ENCODE results near the gene TST.

TST gene

DNA sequence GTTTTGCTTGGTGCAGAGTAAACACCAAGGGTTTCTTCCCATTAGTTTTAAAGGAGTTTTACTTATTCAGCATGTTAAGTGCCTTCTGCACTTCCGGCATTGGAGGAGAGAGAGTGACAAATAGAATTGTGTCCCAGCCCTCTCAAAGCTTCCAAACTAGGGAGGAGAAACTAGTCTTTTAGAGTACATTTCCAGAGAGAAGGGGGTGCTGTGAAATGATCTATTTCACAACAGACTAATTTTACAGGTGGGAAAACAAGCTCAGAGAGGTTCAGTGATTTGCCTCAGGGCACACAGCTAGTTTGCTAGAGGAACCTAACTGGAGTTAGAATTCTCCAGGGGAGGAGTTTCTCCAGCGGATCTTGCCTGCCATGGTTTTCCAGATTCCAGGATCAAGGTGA is 12.9 kb upstream of the TST start:
- DNase-seq = no peak

DNA sequence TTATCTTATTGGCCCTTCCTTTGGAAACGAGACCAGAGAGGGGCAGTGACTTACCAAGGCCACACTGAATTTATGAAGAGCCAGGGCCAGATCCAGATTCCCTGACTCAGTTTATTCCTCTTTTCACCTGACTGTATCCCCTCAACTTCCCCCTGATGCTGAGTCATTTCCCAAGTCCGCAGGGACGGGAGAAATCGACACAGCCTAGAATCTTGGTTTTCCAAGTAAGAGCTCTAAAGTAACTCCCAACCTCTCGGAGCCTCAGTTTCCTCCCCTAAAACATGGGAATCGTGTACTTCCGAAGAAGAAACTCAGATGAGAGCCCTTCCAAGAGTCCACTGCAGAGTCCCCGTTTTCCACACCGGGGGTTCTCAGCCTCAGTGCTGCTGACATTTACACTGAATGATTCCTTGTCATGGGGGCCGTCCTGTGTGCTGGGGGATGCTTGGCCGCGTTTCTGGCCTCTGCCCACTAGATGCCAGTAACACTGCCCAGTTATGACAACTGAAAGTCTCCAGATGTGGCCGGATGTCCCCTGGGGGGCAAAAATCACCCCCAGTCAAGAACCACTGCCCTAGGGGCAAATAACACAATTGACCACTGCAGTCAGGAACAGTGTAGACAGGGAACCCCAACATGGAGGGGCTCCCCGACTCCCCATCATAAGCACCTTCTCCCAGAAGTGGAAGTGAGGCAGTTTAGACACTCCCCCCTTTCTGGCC is 11.5 kb upstream of the TST start:
- no peak for DNase-seq

DNA sequence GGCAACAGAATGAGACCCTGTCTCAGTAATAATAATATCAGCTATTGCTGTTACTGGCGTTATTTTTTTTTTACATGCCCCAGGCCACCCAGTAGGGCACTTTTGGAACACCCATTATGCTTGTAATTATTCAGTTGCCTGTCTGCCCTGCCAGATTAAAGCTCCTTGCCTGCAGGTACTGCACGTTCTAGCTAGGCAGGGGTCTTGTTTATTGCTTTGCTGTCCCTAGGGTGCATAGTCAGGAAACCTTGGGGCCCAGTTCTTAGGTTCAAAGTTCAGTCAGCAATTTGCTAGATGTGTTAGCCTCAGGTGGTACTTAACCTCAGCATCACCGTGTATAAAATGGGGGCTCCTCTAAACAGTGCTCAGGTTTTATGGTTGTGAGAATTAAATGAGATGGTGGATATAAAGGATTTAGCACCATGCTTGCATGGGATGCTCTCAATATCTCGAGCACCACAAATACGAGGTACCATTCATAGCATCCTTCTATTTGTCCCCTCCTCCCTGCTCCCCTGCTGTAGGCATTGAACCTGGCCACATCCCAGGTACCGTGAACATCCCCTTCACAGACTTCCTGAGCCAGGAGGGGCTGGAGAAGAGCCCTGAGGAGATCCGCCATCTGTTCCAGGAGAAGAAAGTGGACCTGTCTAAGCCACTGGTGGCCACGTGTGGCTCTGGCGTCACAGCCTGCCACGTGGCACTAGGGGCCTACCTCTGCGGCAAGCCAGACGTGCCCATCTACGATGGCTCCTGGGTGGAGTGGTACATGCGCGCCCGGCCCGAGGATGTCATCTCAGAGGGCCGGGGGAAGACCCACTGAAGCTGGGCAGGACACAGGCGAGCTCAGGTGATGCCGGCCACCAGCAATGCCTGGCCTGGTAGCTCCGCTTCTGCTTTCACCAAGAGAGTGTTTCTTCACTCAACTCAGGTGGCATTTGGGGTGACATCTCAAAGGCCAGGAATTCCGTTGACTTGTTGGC is 9.7 kb upstream of the TST start:
- DNase-seq = no peak

DNA sequence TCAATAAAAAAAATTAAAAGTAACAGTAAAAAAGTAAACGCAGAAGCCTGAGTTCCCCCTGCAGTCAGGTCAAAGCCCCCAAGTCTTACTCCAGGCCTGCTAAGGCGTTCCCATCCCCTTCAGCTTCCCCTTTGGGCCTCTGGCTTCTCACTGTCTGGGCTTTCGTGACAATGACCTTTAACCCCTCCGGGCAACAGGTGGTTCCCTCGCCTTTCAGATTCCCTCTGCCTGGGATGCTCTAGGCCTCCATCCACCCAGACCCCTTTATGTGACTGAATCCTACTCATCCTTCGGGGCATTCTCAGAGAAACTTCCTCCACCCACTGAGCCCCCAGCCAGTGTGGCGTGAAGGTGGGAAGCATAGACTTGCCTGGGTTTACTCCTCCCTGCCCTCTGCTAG is 8.3 kb upstream of the TST start:
- DNase-seq = no peak

DNA sequence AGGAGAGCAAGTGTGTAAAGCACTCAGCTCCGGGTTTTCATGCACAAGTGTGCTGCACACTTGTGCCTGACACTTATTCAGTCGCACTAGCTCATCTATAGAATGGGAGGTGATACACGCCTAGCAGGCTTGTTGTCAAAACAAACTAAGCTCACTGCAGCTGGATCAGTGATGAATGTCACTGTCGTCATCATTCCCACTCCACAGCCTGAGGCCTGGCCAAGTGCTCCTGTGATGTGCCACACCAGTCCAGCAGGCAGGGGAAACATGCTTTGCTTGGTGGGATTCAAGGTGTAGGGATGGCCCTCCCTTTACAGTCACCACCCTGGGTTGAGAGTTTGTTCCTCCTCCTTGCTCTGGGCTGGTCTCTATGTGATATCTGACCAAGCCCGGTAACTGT is 7.1 kb upstream of the TST start:
- no peak for DNase-seq

DNA sequence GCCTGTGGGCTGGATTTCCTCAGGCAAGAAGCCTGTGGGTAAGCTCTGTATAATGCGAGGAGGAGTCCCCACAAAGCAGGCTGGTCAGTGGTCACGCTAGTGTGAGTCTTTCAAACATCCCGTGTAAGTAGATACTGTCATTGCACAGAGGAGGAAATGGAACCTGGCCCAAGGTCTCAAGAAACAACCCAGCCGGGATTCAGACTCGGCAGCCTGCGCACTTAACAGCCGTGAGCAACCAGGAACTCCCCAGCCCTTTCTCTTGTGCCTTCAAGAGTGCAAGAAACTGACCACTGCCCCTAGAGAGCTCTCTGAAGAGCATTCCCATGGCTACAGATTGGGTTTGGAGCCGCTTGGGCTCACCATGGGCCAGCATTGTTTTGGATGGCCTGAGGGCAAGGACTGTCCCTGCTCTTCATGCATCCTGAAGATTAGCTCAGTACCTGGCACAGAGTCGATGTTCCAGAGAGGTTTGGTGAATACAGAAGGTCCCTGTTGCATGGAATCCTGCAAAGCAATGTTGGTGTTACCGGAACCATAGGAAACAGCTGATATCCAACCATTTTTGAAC is 6.3 kb upstream of the TST start:
- DNase-seq = no peak

DNA sequence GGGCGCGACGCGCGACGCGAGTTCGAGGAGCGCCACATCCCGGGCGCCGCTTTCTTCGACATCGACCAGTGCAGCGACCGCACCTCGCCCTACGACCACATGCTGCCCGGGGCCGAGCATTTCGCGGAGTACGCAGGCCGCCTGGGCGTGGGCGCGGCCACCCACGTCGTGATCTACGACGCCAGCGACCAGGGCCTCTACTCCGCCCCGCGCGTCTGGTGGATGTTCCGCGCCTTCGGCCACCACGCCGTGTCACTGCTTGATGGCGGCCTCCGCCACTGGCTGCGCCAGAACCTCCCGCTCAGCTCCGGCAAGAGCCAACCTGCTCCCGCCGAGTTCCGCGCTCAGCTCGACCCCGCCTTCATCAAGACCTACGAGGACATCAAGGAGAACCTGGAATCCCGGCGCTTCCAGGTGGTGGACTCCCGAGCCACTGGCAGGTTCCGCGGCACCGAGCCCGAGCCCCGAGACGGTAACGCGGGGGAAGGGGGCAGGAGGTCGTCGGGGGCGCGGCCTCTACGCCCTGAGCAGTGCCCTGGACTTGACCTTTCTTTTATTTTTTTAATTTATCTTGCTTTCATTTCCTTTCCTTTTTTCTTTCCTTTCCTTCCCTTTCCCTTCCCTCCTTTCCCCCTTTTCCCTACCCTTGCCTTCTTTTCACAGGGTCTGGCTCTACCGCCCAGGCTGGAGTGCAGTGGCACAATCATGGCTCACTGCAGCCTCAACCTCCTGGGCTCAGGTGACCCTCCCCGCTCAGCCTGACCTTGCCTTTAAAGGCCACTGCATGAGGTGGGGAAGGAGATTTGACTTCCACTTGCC is 5.3 kb upstream of the TST start:
- DNase-seq = no peak

DNA sequence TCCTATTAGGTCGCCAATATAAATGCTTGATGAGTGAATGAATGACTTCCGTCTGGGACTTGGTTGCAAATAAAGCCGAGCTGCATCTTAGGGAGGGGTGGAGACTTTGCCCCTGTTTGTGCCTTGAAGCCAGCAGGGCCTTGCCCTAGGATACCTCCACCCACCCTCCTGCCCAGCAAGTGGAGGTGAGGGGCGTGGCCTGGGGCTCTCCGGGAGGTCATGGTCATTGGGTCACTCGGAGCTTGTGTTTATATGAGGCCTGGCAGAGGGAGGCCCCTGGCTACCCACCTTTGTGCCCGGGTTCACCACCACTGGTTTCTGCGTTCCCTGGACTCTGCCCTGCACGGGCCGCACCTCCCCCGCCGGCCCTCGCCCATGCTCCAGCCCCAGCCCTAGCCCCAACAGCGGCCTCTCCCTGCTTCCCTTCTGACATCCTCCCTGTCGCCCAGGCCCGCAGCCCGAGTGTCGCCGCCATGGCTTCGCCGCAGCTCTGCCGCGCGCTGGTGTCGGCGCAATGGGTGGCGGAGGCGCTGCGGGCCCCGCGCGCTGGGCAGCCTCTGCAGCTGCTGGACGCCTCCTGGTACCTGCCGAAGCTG is 4.6 kb upstream of the TST start:
- DNase-seq = no peak

DNA sequence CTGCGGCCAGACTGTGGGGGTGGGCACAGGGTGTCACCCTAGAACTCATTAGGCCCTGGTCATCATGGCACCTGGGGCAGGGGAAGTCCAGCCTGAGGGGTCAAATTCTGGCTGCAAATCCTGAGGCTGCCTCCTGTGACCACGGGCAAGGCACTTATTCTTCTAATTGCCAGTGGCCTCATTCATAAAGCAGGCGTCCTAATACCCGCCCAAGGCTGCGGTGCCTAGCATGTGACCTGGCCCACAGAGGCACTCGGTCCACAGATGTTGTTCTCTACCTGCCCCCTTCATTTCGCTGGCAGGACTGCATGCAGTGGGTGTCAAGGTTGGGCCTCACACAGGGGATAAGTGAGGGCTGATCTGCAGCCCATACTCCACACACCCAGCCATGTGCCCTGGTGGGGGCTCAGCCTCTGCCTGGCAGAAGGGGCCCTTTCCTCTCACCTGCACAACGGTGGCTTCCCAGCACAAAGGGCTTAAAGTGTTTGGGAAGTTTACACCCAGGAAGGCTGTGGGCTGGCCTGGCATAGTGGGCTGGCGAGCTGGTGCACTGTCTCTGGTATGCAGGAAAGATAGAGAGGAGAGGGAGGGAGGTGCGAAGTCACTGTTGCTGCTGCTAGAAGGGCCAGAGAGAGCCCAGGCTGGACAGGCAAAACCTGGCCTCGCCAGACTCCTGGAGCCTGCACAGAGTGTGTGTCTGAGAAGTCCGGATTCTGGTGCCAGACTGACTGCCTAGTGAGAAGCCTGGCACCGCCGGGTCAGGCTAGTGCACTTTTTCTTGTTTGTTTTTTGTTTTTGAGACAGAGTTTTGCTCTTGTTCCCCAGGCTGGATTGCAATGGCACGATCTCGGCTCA is 3.5 kb upstream of the TST start:
- no peak for DNase-seq

DNA sequence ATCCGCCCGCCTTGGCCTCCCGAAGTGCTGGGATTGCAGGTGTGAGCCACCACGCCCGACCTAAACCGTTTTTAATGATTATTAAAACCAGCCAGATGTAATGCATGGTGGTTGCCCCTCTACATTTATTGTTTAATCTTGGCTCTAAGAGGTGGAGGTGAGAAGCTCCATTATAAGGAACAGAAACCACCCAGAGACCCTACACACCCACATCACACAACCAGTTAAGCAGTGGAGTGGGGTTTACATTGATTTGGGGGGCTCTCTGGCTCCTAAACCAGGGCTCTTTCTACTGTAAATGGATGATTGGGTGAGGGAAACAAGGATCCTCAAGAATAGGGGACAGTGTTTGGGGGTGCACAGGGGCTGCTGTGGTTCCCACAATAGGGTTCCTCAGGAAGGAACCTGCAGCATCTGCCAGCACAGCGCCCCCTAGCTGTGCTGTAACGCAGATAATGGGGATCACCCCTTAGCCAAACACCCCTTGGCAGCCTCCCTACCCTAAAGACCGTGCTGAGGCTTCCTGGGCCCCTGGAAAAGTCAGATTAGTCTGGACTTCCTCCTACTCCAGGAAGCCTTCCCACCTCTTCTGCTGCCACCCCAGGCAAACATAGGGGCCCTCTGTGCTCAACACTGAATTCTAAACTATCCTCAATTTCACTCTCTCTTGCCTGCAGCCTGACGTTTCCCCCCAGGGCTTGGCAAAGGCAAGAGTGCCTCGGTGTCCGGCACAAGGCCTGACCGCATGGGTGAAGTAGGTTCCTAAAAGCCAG is 2.6 kb upstream of the TST start:
- peak; percentile 29 for DNase-seq

DNA sequence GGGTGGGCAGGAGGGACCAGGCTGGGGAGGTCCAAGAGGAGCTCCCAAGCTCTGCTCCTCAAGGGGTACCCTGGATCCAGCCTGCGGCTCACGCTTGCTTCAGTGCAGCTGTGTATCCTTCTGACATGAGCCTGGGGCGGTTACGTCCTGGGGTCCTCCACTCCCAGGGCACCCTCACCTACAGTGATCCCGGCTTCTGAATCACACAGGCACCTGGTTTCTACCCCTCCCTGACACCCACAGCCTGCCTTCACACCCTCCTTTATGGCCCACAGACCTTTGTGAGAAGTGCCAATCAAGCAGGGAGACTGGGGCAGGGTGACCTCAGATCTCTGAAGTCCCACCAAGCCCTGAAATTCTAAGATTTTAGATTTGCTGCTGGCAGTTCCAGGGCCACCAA is 1.8 kb upstream of the TST start:
- DNase-seq = no peak

DNA sequence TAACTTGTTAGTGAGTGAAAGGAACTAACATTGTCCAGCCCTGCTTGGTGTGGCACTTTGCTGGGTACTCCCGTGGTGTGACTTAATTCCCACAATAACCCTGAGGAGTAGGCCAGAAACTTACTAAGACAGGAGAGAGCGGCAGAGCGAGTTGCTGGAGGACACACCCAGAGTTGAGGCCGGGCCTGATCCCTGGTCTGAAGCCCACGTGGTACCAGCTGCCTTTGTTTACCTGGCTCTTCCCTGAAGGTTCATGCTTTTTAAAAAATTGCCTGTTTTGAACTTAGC is 889 bp upstream of the TST start:
- no peak for DNase-seq

DNA sequence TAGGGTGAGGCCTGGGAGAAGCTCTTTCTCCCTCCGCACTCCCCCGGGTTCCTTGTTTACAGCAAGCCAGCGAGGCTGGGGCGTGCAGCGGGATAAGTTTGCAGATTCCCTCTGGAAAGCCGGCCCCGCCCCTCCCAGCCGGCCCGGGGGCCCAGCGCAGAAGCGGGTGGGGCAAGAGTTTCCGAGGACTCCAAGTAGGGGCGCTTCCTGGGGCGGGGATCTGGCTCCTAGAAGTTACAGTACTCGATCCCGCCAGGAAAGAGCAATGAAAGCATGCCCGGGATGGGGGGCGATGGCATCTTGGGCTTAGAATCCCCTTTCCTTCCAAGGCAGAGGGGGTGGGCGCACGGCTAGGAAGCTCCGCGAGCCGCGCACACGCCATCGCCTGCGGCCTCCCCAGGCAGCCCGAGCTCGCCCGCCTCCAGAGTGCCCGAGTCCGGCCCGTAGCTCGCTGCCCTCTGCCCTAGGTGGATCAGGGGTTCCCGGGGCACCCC is 385 bp downstream of the TST start:
- no peak for DNase-seq

DNA sequence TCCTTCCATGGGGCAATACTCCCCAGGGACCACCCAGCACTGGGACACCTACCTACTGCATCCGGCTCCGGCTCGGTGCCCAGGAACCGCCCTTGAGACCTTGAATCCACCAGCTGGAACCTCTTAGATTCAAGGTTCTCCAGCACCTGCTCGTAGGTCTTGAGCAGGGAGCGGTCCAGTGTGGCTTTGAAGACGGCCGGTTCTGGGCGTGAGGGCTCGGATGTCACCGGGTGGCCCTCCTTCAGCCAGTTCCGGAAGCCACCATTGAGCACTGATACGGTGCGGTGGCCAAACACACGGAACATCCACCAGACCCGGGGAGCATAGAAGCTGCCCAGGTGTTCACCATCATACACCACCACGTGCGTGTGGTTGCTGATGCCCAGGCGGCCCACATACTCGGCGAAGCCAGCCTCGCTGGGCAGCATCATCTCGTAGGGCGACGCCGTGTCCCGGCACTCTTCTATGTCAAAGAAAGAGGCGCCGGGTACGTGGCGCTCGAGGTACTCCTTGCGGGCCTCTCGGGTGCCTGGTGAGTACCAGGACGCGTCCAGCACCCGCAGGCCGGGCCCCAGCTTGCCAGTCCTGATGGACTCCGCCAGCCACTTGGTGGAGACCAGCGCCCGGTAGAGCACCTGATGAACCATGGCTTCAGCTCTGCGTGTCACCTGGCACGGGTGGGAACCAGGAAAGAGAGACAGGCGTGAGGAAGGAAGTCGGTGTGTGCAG is 997 bp downstream of the TST start:
- DNase-seq = no peak

DNA sequence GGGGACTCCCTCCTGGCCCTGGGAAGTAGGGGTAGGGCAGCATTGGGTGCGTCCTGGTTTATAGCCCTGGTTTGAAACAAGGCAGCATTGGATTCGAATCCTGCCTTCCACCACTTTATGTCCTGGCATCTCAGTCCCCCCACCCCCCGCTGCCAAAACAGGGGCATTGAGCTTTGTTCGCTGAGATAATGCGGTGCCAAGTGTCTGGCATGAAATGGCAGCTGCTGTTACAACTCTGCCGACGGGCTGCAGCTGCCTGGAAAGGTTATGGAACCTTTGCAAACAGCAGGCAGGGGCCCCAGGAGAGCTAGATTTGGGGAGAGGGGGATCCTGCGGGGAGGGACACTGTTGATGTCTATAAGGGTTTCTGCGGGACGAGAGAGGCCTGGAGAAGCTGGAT is 1.9 kb downstream of the TST start:
- DNase-seq = no peak

DNA sequence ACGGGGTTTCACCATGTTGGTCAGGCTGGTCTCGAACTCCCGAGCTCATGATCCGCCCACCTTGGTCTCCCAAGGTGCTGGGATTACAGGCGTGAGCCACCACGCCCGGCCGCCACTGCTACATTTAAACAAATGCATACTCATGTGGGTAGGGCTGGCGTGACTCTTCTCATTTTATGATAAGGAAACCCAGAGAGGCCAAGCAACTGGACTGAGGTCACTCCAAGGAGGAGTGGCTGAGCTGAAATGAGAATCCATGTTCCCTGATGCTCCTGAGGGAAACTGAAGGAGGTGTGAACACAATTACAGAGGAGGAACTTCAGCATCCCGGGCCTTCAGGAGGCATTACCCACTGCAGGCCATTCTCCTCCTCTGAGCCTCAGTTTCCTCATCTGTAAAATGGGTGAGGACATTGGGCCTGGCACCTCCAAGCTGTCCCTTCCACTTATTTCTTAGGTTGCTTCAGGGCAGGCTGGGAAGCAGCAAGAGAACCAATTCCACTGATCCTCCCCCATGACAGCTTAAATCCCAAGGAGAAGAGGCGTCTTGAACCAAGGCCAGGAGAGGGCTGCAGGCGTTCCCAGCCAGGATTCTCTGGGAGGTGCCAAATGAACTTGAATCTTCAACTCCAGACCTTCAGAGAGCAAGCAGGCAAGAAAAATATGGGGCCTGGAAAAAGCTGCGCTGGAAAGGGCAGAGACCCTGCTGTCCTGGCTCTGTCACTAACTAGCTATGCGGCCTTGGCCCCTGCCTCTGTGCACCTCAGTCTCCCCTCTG is 2.9 kb downstream of the TST start:
- DNase-seq = no peak

DNA sequence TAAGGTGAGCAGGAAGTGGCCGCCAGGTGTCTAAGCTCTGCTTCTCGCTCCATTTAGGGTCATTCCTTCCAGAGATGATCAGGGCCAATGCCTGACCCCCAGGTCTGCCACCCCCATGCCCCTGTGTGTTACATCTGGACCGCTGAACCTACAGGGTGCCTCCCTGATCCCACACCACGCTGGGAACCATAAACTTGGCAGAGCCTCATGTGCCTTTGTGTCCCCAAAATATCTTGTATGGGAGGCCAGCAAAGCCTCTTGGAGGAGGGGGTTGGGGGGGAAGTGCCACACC is 3.7 kb downstream of the TST start:
- no peak for DNase-seq

DNA sequence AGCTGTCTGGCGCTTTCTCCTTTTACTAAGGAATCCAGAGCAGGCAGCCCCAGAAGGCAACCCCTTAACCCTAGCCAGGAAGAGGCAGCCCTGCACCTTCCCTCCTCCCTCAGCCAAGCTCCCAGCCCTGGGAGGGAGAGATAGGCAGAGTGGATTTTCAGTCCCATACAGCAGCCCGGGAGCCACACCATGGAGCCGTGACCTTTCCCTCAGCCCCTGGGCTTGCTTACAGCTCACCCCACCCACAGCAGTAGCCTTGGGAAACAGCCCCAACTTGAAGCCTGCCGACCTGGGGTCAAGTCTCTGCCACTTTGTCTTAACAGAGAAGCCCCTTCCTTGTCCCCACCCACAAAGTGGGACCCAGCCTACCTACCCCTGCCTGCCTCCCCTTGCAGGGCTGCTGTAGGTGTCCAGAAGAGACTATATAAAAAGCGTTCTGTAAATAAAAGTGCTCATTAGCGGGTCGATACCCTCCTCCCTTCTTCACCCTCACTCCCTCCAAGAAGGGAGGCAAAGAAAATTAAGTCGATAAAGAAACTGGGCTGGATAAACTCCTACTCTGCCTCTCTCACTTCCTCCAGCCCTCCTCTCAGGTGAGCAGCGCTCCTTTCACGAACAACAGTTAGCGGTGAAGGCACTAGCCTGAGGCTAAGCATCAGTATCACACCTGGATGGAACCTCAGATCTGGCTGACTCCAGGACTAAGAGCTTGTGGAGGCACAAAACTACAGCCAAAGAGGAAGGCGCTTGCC is 4.2 kb downstream of the TST start:
- DNase-seq = no peak

DNA sequence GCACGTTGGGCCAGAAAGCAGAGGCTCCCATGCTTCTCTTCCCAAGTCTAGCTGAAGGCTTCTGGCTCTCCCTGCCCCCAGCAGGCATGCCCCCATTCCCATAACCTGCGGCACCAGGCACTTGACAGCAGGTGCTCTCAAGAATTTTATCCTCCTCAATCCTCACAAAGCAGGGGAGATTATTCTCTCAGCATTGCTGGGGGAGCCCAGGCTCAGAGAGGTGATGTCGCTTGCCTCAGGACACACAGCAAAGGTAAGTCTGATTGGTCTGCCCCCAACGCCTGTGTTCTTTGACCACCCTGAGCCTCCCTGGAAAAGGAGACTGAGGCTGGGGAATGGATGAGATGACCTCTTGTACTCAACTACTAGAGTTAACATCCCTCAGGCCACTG is 4.8 kb downstream of the TST start:
- DNase-seq = no peak

Data from activated T-cell treated with anti-CD3 and anti-CD28 coated beads for 4 hours (primary cell).